Caco-2 (cell line): ENCODE measurements around the gene C4orf50. TPM values are rescaled to one million over a fixed set of nuclear protein-coding genes. Genes with fewer than 3 reads are reported as not detected.

Experiments used
- BruUV-seq: library from RNA; stranded (reverse); fragments of 400-500 nt; replicated peaks from 2 replicates; lab custom pipeline; 2021; lab: Mats Ljungman, UMichigan
- CTCF ChIA-PET: fragments of 300-600 bp; sonication (Branson Sonifier 250); formaldehyde crosslinking; loops from one replicate; lab custom pipeline; 2022; ENCODE audit warnings: antibody characterized with exemption; lab: Charles Lee
- POLR2A ChIA-PET: fragments of 300-600 bp; sonication (Branson Sonifier 250); formaldehyde crosslinking; loops from one replicate; lab custom pipeline; 2022; ENCODE audit warnings: antibody characterized with exemption; lab: Charles Lee
- DNase-seq, 2 experiments: peaks; one replicate each; pipeline versions ENCODE4 v3.0.0 to v3.0.0-alpha.2; 2020 to 2022
- H3K27me3 ChIP-seq: replicated peaks from 2 replicates; pipeline ENCODE4 v1.6.0; 2011; ENCODE audit warnings: low read length; ENCODE audit not compliant: control insufficient read depth, insufficient read depth
- H3K36me3 ChIP-seq: 2 replicates; pipeline ENCODE4 v1.5.1; 2011; ENCODE audit warnings: low read length; ENCODE audit not compliant: control insufficient read depth, insufficient read depth
- H3K4me1 ChIP-seq: fragments of 250-450 bp; sonication (Bioruptor Pico); 2 replicates; pipeline ENCODE4 v1.5.1; 2020; ENCODE audit warnings: mild to moderate bottlenecking
- H3K4me3 ChIP-seq: 2 replicates; pipeline ENCODE4 v1.5.1; 2011; ENCODE audit warnings: low read depth, mild to moderate bottlenecking, control low read depth, low read length
- H3K9me3 ChIP-seq: fragments of 250-450 bp; sonication (Bioruptor Pico); 2 replicates; pipeline ENCODE4 v1.5.1; 2020; ENCODE audit warnings: mild to moderate bottlenecking, moderate library complexity
- H3K27ac Mint-ChIP-seq: one replicate; pipeline ENCODE4 v1.8.0; 2022; ENCODE audit warnings: mixed read lengths; ENCODE audit not compliant: unreplicated experiment
- H3K27me3 Mint-ChIP-seq: one replicate; pipeline ENCODE4 v1.8.0; 2022; ENCODE audit warnings: mixed read lengths; ENCODE audit not compliant: insufficient read depth, unreplicated experiment
- H3K36me3 Mint-ChIP-seq: one replicate; pipeline ENCODE4 v1.8.0; 2022; ENCODE audit warnings: mild to moderate bottlenecking, mixed read lengths; ENCODE audit not compliant: insufficient read depth, unreplicated experiment
- H3K4me1 Mint-ChIP-seq: one replicate; pipeline ENCODE4 v1.8.0; 2022; ENCODE audit warnings: low read depth, mixed read lengths; ENCODE audit not compliant: unreplicated experiment
- H3K4me3 Mint-ChIP-seq: one replicate; pipeline ENCODE4 v1.8.0; 2022; ENCODE audit warnings: mild to moderate bottlenecking, moderate library complexity, mixed read lengths; ENCODE audit not compliant: unreplicated experiment
- H3K9me3 Mint-ChIP-seq: one replicate; pipeline ENCODE4 v1.8.0; 2022; ENCODE audit warnings: mixed read lengths; ENCODE audit not compliant: unreplicated experiment
- CTCF ChIP-seq, 2 experiments: fragments of 200-600 bp in 1 of 2; IDR thresholded peaks; 1 replicate in 1 of 2; 2 replicates in 1 of 2; pipeline versions ENCODE4 v1.5.1 to v1.8.0; 2011 to 2022; ENCODE audit warnings: antibody characterized with exemption in 1 of 2, control low read depth in 1 of 2, inconsistent platforms in 1 of 2, low read depth in 1 of 2, low read length in 1 of 2, mild to moderate bottlenecking in 1 of 2, moderate library complexity in 1 of 2; ENCODE audit not compliant: insufficient read depth in 1 of 2, severe bottlenecking in 1 of 2, unreplicated experiment in 1 of 2
- intact Hi-C: fragments of 100-400 bp; cut with micrococcal nuclease; formaldehyde crosslinking; loops from one replicate; pipeline ENCODE4 v1.10.0; 2022; ENCODE audit not compliant: unreplicated experiment
- total RNA-seq: library from RNA; stranded (reverse); gene quantifications from 2 replicates; pipeline ENCODE4 v1.2.3, GENCODE V29; 2022

The C4orf50 gene
- total RNA-seq, 1 experiment from 2014 or later: not detected

GRCh38 chr4:5964030-5964429, 54.2 kb downstream of the C4orf50 start:
- BruUV-seq: no TSS peak
- intact Hi-C loops: no loop called here
- H3K9me3 ChIP-seq: no peaks in the 10 kb centered on the region
- Mint-ChIP-seq H3K27me3 (peaks cover 29% of the 10 kb centered on the region), H3K27ac (no peak overlapping the region), H3K4me3 (no peak overlapping the region), H3K36me3 (no peaks in the 10 kb centered on the region), H3K4me1 (no peaks in the 10 kb centered on the region), H3K9me3 (no peaks in the 10 kb centered on the region)
- POLR2A ChIA-PET: no interaction called here
- TF ChIP-seq CTCF (IDR thresholded peaks at IDR 0.05; ENCODE audit: insufficient read depth in 1 of 2, low read depth in 1 of 2, low read length in 1 of 2, severe bottlenecking in 1 of 2, unreplicated experiment in 1 of 2): no peak
- no peaks in the 10 kb centered on the region; the same call in 1 of the 2 replicates for H3K27me3 ChIP-seq
- CTCF ChIA-PET: no interaction called here
- H3K4me3 ChIP-seq: no peak overlapping the region
- no peak for DNase-seq
- no peaks in the 10 kb centered on the region for H3K4me1 ChIP-seq
- H3K36me3 ChIP-seq: no peaks in the 10 kb centered on the region

- Mint-ChIP-seq H3K9me3 (no peaks in the 10 kb centered on the region), H3K4me3 (no peak overlapping the region), H3K36me3 (no peaks in the 10 kb centered on the region), H3K27ac (no peak overlapping the region), H3K27me3 (peaks cover 25% of the 10 kb centered on the region), H3K4me1 (no peaks in the 10 kb centered on the region)
- Histone ChIP-seq H3K27me3 (no peaks in the 10 kb centered on the region; the same call in 1 of the 2 replicates), H3K9me3 (no peaks in the 10 kb centered on the region), H3K36me3 (no peaks in the 10 kb centered on the region), H3K4me1 (no peaks in the 10 kb centered on the region), H3K4me3 (no peak overlapping the region)
- intact Hi-C loops: no loop called here
- BruUV-seq: no TSS peak
- DNase-seq: no peak
- CTCF ChIA-PET: no interaction called here
- no peak for TF ChIP-seq CTCF (IDR thresholded peaks at IDR 0.05; ENCODE audit: insufficient read depth in 1 of 2, low read depth in 1 of 2, low read length in 1 of 2, severe bottlenecking in 1 of 2, unreplicated experiment in 1 of 2)
- POLR2A ChIA-PET: no interaction called here
Observed at GRCh38 chr4:5963611-5964010, 54.6 kb downstream of the C4orf50 start.

- Histone ChIP-seq H3K4me1 (no peaks in the 10 kb centered on the region), H3K36me3 (no peaks in the 10 kb centered on the region), H3K27me3 (no peaks in the 10 kb centered on the region; the same call in 1 of the 2 replicates), H3K9me3 (no peaks in the 10 kb centered on the region), H3K4me3 (no peak overlapping the region)
- ChIA-PET POLR2A (no interaction called here), CTCF (interaction anchor here (0.5 kb wide), 1 partner anchor 12 kb away, joined by 3 read pairs; no protein-coding TSS in a partner anchor)
- Mint-ChIP-seq H3K4me3 (no peak overlapping the region), H3K4me1 (no peaks in the 10 kb centered on the region), H3K9me3 (no peaks in the 10 kb centered on the region), H3K36me3 (no peaks in the 10 kb centered on the region), H3K27ac (no peak overlapping the region), H3K27me3 (peaks cover 19% of the 10 kb centered on the region)
- no peak for DNase-seq
- intact Hi-C loops: no loop called here
- no TSS peak for BruUV-seq
- TF ChIP-seq CTCF (IDR thresholded peaks at IDR 0.05; ENCODE audit: insufficient read depth in 1 of 2, low read depth in 1 of 2, low read length in 1 of 2, severe bottlenecking in 1 of 2, unreplicated experiment in 1 of 2): no peak
Observed at GRCh38 chr4:5962416-5962815, 55.8 kb downstream of the C4orf50 start.
